Left lung (tissue), 10 donors: ENCODE results near the gene PDE4B. TPM values are rescaled to one million over a fixed set of nuclear protein-coding genes. Genes with fewer than 3 reads are reported as not detected.
"Not testable (repeated sequence)": the region's sequence is repeated elsewhere in the genome, so short reads cannot be mapped to it uniquely, and the experiment has no call there.

Source experiments
- ATAC-seq: fragments of 200-7000 bp; cut with Tn5 transposase; one replicate; pipeline ENCODE4 v1.9.1; 2020; ENCODE audit warnings: moderate library complexity
- DNase-seq, 4 donors: peaks; one replicate each; pipeline ENCODE4 v3.0.0-alpha.2; 2013 to 2020
- H3K27ac ChIP-seq, 2 donors: fragments of 200-600 bp; sonication (generic) in 1 of 2; one replicate each; pipeline versions ENCODE4 v1.5.0 to v1.8.0; 2020 to 2021
- H3K27me3 ChIP-seq, 2 donors: fragments of 200-600 bp; sonication (generic) in 1 of 2; one replicate each; pipeline versions ENCODE4 v1.5.0 to v1.8.0; 2020 to 2021
- H3K36me3 ChIP-seq, 2 donors: fragments of 200-600 bp; sonication (generic) in 1 of 2; one replicate each; pipeline versions ENCODE4 v1.5.0 to v1.8.0; 2020 to 2021
- H3K4me1 ChIP-seq, 2 donors: fragments of 200-600 bp; one replicate each; pipeline ENCODE4 v1.8.0; 2021
- H3K4me3 ChIP-seq, 2 donors: fragments of 200-600 bp; sonication (generic) in 1 of 2; one replicate each; pipeline versions ENCODE4 v1.5.0 to v1.8.0; 2020 to 2021; ENCODE audit warnings: mild to moderate bottlenecking in 1 of 2
- H3K9me3 ChIP-seq, 2 donors: fragments of 200-600 bp; sonication (generic) in 1 of 2; one replicate each; pipeline versions ENCODE4 v1.5.0 to v1.8.0; 2020 to 2021
- intact Hi-C, 2 donors: fragments of 100-400 bp; cut with DNase I; formaldehyde crosslinking; loops; one replicate each; pipeline versions ENCODE4 v1.11.2 to v1.14.2; 2022
- polyA plus RNA-seq, 6 donors: library from polyadenylated mRNA; unstranded; fragments of 120-200 nt; gene quantifications; one replicate each; pipeline ENCODE4 v1.2.1, GENCODE V29; 2013; ENCODE audit not compliant: insufficient read length in 6 of 6
- total RNA-seq, 2 donors: library from RNA; stranded (reverse); fragmentation: NEBNext Ultra II Directional; extraction: Animal tissue kit (Norgen Biotek cat#: 25700); gene quantifications; one replicate each; pipeline ENCODE4 v1.2.1, GENCODE V29; 2021
- TF ChIP-seq, protein P1 (sequence below), 2 donors: fragments of 200-600 bp; sonication (generic) in 1 of 2; IDR thresholded peaks; one replicate each; pipeline versions ENCODE4 v1.5.0 to v1.8.0; 2021; ENCODE audit warnings: antibody characterized with exemption in 2 of 2
- donor health status: DM: no; HTN: yes; CAD: no.
- donor health status: DM: no; HTN: no; CAD: no.

The PDE4B gene
- total and polyA plus RNA-seq, 8 donors: 8.6 to 50.7 (median 19.2) TPM

DNA sequence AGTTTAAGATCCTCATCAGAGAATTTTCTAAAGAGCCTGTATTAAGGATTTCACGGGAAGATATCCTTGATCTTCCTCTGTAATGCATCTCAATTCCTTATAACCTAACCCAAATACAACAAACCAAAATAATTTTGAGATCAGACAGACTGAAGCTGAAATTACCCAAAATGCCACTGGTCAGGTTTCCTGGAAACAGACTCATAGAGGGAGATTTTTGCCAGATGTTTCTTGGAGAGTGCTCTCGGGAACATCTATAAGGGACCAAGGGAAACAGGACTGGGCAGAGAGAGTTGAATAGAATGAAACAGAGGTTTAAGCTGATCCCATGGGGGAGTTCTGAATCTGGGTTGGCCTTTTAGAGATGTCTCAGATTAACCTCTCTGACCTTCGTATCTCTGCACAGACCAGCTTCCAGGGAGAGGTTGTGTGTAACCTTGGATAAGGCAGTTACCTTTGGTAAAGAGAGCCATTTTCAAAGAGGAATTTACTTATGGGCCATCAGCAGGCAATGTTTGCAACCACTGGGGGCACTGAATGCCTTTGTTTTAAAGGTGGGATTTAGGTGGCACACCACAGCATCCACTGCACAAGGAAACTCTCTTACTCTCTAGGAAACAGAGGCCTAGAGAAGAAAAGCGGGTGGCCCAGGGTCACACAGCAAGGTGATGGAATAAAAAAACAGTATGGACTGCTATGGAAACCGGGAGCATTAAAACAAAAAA, 610.5 kb downstream of the PDE4B start:
- H3K4me3 ChIP-seq: no peak overlapping the region
- intact Hi-C loops: no loop called here
- H3K9me3 ChIP-seq: no peaks in the 10 kb centered on the region
- H3K27ac ChIP-seq: no peak overlapping the region
- TF ChIP-seq, protein P1, sequence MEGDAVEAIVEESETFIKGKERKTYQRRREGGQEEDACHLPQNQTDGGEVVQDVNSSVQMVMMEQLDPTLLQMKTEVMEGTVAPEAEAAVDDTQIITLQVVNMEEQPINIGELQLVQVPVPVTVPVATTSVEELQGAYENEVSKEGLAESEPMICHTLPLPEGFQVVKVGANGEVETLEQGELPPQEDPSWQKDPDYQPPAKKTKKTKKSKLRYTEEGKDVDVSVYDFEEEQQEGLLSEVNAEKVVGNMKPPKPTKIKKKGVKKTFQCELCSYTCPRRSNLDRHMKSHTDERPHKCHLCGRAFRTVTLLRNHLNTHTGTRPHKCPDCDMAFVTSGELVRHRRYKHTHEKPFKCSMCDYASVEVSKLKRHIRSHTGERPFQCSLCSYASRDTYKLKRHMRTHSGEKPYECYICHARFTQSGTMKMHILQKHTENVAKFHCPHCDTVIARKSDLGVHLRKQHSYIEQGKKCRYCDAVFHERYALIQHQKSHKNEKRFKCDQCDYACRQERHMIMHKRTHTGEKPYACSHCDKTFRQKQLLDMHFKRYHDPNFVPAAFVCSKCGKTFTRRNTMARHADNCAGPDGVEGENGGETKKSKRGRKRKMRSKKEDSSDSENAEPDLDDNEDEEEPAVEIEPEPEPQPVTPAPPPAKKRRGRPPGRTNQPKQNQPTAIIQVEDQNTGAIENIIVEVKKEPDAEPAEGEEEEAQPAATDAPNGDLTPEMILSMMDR (IDR thresholded peaks at IDR 0.05): no peak
- peaks cover 0 to 7% of the 10 kb centered on the region in 2 donors for H3K4me1 ChIP-seq
- DNase-seq: no peak
- ATAC-seq: no peak
- no peaks in the 10 kb centered on the region for H3K27me3 ChIP-seq
- H3K36me3 ChIP-seq: no peaks in the 10 kb centered on the region

DNA sequence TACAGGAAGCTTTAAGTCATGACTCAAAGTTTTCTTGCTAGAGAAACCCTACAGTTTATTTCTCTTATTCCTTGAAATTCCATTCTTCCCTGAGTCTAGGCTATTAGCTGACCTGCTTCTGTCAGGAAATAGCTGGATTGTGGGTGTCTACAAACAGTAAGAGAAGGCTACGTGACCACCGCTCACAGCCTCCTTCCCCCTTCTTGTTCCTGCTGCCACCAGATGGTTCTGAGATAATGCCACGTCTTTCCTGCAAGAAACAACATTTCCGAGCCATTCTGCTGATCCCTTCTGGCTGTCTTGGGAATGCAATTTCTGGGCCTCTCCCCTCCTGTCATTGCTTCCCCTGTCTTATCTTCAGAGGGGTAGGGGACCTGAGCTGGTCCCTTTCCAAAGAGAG, 612.4 kb downstream of the PDE4B start:
- DNase-seq: no peak
- intact Hi-C loops: no loop called here
- Histone ChIP-seq H3K4me1 (peaks cover 0 to 7% of the 10 kb centered on the region in 2 donors), H3K27ac (no peak overlapping the region), H3K36me3 (no peaks in the 10 kb centered on the region), H3K4me3 (no peak overlapping the region), H3K27me3 (no peaks in the 10 kb centered on the region), H3K9me3 (no peaks in the 10 kb centered on the region)
- TF ChIP-seq, protein P1 (IDR thresholded peaks at IDR 0.05): no peak
- ATAC-seq: no peak

DNA sequence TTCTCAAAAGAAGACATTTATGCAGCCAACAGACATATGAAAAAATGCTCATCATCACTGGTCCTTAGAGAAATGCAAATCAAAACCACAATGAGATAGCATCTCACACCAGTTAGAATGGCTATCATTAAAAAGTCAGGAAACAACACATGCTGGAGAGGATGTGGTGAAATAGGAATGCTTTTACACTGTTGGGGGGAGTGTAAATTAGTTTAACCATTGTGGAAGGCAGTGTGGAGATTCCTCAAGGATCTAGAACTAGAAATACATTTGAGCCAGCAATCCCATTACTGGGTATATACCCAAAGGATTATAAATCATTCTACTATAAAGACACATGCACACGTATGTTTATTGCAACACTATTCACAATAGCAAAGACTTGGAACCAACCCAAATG, 618.8 kb downstream of the PDE4B start:
- H3K9me3 ChIP-seq, H3K36me3 ChIP-seq, H3K4me3 ChIP-seq, intact Hi-C loops, DNase-seq, H3K27ac ChIP-seq, H3K27me3 ChIP-seq, ATAC-seq: not testable (repeated sequence)
- H3K4me1 ChIP-seq: peaks cover 0 to 32% of the 10 kb centered on the region in 2 donors

DNA sequence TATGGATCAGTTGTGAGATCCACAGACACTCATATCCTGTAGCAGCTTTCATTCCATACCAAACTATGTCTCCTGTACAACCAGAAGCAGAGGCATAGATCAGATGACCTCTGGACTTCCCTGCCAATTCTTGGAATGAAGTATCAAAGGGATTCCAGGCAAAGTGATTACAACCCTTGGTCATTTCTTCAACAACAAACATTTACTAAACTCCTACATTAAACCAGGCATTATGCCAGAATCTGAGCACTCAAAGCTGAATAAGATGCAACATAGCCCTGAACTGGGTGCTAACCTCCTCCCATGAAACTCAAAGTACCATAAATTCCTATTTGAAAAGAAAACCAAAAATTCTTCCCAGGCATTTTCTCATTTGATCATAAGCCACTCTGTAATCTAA, 620.0 kb downstream of the PDE4B start:
- intact Hi-C loops: no loop called here
- Histone ChIP-seq H3K27me3 (no peaks in the 10 kb centered on the region), H3K36me3 (no peaks in the 10 kb centered on the region), H3K9me3 (peaks cover 0 to 11% of the 10 kb centered on the region in 2 donors), H3K27ac (no peak overlapping the region), H3K4me1 (peaks cover 0 to 33% of the 10 kb centered on the region in 2 donors), H3K4me3 (no peak overlapping the region)
- DNase-seq: no peak
- TF ChIP-seq, protein P1 (IDR thresholded peaks at IDR 0.05): no peak
- peak; percentile 33 for ATAC-seq

DNA sequence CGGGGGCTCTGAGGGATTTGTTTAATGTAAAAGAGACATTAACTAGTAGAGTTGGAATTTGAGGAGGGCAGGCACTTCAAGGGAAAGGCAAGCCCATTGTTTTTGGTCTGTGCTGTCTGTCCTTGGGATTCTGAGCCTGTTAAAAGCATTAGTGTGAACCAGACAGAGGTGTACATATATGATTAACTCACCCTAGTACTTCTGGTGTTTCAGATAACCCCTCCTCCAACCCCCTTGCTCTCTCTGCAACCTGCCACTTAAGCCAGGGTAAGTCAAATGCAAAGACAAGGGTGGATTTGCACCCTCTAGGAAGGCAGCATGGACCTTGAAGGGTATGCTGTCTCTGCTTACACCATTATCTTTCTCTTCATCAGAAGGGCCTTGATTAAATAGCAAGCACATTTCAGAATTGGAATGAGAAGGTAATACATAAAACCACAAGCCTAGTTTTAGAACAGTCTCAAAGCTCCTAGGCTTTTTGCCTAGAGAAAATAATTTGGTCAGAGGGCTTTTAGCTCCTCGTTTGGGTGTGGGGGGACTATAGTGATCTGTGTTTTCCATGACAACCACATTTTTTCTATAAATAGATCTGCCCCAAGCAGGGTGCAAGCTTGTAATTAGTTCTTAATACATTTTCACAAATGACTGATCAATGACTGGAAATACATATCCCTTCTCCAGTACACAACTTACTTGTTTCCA, 620.6 kb downstream of the PDE4B start:
- ATAC-seq (no peak), DNase-seq (peak in 1 of 4 donors; percentile 72)
- H3K4me3 ChIP-seq: no peak overlapping the region
- no peak overlapping the region for H3K27ac ChIP-seq
- H3K4me1 ChIP-seq: peaks cover 0 to 33% of the 10 kb centered on the region in 2 donors
- H3K36me3 ChIP-seq: no peaks in the 10 kb centered on the region
- H3K27me3 ChIP-seq: no peaks in the 10 kb centered on the region
- peaks cover 0 to 13% of the 10 kb centered on the region in 2 donors for H3K9me3 ChIP-seq
- TF ChIP-seq, protein P1 (IDR thresholded peaks at IDR 0.05): no peak
- intact Hi-C loops: no loop called here
